ENCODE measurements around the gene LRP5. TPM values are rescaled to one million over a fixed set of nuclear protein-coding genes. Genes with fewer than 3 reads are reported as not detected.
A peak's percentile ranks its signal among the peaks of the same experiment; 100 is the strongest.

The LRP5 gene
- total RNA-seq, 1 experiment from 2014 or later, result 67.0 TPM

- Histone ChIP-seq H3K36me3 (ENCODE audit: insufficient read depth, low read length, poor library complexity, severe bottlenecking) (peaks cover 28% of the 10 kb centered on the region), H3K9me3 (ENCODE audit: low read depth, low read length, poor library complexity, severe bottlenecking) (no peaks in the 10 kb centered on the region), H3K27me3 (replicated peaks; ENCODE audit: insufficient read depth, low read depth, low read length, poor library complexity) (no peaks in the 10 kb centered on the region), H3K27ac (ENCODE audit: low read depth, low read length, poor library complexity, severe bottlenecking) (no peak overlapping the region), H3K4me1 (ENCODE audit: insufficient read depth, low read length, poor library complexity, severe bottlenecking) (no peaks in the 10 kb centered on the region), H3K4me3 (ENCODE audit: low read depth, low read length, poor library complexity, severe bottlenecking) (no peak overlapping the region)
- no peak for DNase-seq (ENCODE audit: low spot score)
- intact Hi-C loops (cut with micrococcal nuclease; ENCODE audit: unreplicated experiment), result no loop called here
- ChIA-PET POLR2A (ENCODE audit: low non-redundant PET) (no interaction called here), CTCF (no interaction called here)
- BruUV-seq (replicated peaks), result no TSS peak
- TF ChIP-seq CTCF (conservative IDR thresholded peaks at IDR 0.05; ENCODE audit: low read depth, low read length), result no peak
- TF ChIP-seq EZH2 (IDR thresholded peaks at IDR 0.05; ENCODE audit: borderline replicate concordance, low read depth, low read length, poor library complexity, severe bottlenecking), result no peak
These were observed 46.0 kb downstream of the LRP5 start for GRCh38 chr11:68358416-68358815.

DNA sequence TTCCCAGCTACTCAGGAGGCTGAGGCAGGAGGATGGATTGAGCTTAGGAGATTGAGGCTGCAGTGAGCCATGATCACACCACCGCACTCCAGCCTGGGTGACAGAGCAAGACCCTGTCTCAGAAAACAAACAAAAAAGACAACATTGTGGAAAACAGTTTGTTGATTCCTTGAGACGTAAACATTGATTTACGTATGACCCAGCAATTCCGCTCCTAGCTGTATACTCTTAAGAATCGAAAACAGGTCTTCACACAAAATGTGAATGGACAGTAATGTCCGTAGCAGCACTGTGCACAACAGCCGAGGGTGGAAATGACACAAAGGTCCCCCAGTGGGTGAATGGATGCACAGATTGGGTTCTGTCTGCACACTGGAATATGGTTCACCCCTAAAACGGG is 49.3 kb downstream of the LRP5 start:
- CTCF ChIA-PET, result no interaction called here
- no TSS peak for BruUV-seq (replicated peaks)
- H3K27ac ChIP-seq (ENCODE audit: low read depth, low read length, poor library complexity, severe bottlenecking), result no peak overlapping the region

DNA sequence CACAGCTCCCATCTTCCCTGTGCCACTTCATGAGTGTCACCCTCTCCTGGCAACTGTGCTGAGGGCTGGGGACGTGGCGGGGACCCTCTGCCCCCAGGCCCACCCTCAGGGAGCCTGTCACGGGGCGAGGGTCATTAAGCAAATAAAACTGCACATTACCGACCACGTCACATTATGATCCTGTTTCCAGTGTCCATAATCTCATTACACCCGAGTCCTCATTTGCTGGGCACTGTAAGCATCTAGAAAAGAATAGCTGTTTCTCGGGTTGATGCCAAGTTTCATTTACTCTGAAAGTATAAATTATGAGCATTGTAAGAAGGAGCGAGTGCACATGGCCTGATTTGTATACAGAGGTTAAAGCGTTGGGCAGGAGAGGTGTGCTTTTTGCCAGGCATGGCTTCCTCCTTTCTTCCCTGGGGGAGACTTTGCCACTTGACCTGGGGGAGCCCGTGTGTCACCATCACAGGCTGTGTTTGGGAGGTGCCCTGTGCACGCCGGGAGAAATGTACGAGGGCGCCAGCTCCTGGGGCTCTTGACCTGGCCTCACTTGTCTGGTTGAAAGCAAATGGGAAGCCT is 50.5 kb downstream of the LRP5 start:
- DNase-seq (ENCODE audit: low spot score), result no peak
- H3K4me3 ChIP-seq (ENCODE audit: low read depth, low read length, poor library complexity, severe bottlenecking), result no peak overlapping the region
- no peaks in the 10 kb centered on the region for H3K27me3 ChIP-seq (replicated peaks; ENCODE audit: insufficient read depth, low read depth, low read length, poor library complexity)
- no peaks in the 10 kb centered on the region for H3K9me3 ChIP-seq (ENCODE audit: low read depth, low read length, poor library complexity, severe bottlenecking)
- ChIA-PET POLR2A (ENCODE audit: low non-redundant PET) (no interaction called here), CTCF (no interaction called here)
- TF ChIP-seq EZH2 (IDR thresholded peaks at IDR 0.05; ENCODE audit: borderline replicate concordance, low read depth, low read length, poor library complexity, severe bottlenecking) (no peak), CTCF (conservative IDR thresholded peaks at IDR 0.05; ENCODE audit: low read depth, low read length) (no peak)
- peak overlapping the region; percentile 35 for H3K27ac ChIP-seq (ENCODE audit: low read depth, low read length, poor library complexity, severe bottlenecking)
- no TSS peak for BruUV-seq (replicated peaks)
- intact Hi-C loops (cut with micrococcal nuclease; ENCODE audit: unreplicated experiment), result no loop called here
- peaks cover 39% of the 10 kb centered on the region for H3K36me3 ChIP-seq (ENCODE audit: insufficient read depth, low read length, poor library complexity, severe bottlenecking)
- H3K4me1 ChIP-seq (ENCODE audit: insufficient read depth, low read length, poor library complexity, severe bottlenecking), result no peaks in the 10 kb centered on the region

More for the DNA sequence above, 49.3 kb downstream of the LRP5 start:
- Histone ChIP-seq H3K9me3 (ENCODE audit: low read depth, low read length, poor library complexity, severe bottlenecking) (no peaks in the 10 kb centered on the region), H3K4me3 (ENCODE audit: low read depth, low read length, poor library complexity, severe bottlenecking) (no peak overlapping the region), H3K36me3 (ENCODE audit: insufficient read depth, low read length, poor library complexity, severe bottlenecking) (peaks cover 38% of the 10 kb centered on the region), H3K27me3 (replicated peaks; ENCODE audit: insufficient read depth, low read depth, low read length, poor library complexity) (no peaks in the 10 kb centered on the region), H3K4me1 (ENCODE audit: insufficient read depth, low read length, poor library complexity, severe bottlenecking) (no peaks in the 10 kb centered on the region)
- POLR2A ChIA-PET (ENCODE audit: low non-redundant PET), result no interaction called here
- no peak for DNase-seq (ENCODE audit: low spot score)
- TF ChIP-seq EZH2 (IDR thresholded peaks at IDR 0.05; ENCODE audit: borderline replicate concordance, low read depth, low read length, poor library complexity, severe bottlenecking), result no peak
- no peak for TF ChIP-seq CTCF (conservative IDR thresholded peaks at IDR 0.05; ENCODE audit: low read depth, low read length)
- intact Hi-C loops (cut with micrococcal nuclease; ENCODE audit: unreplicated experiment), result no loop called here
